Measurements from ENCODE around the gene JTB. TPM values are rescaled to one million over a fixed set of nuclear protein-coding genes. Genes with fewer than 3 reads are reported as not detected.
A peak's percentile ranks its signal among the peaks of the same experiment; 100 is the strongest.

Gene JTB
- total RNA-seq, 1 experiment from 2014 or later = 123 TPM

DNA sequence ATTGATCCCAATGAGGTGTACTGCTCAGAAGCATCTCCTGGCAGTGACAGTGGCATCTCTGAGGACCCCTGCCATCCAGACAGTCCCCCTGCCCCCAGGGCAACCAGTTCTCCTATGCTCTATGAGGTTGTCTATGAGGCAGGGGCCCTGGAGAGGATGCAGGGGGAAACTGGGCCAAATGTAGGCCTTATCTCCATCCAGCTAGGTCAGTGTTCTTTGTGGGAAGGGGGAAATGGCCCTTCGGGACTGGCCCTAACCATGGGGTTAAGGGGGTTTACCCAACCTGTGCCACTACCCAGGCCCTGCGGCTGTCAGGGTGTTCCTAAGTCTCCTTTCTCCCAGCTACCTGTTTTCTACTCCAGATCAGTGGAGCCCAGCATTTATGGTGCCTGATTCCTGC, 8.5 kb downstream of the JTB start:
- no peaks in the 10 kb centered on the region for H3K9me3 ChIP-seq (ENCODE audit: control insufficient read depth in 1 of 2, insufficient read depth in 1 of 2, low read depth in 1 of 2, low read length in 2 of 2)
- ATAC-seq (no peak), DNase-seq (ENCODE audit: low read depth, low spot score) (no peak)
- peaks cover under 1 to 5% of the 10 kb centered on the region in 2 experiments; a peak in 2 of 4 replicates for H3K36me3 ChIP-seq (ENCODE audit: control insufficient read depth in 1 of 2, insufficient read depth in 2 of 2, low read length in 2 of 2)
- H3K4me1 ChIP-seq (ENCODE audit: control insufficient read depth in 1 of 2, insufficient read depth in 2 of 2, low read length in 2 of 2) = peaks cover 18 to 39% of the 10 kb centered on the region in 2 experiments
- H3K9me2 ChIP-seq (ENCODE audit: insufficient read depth) = no peaks in the 10 kb centered on the region
- TF ChIP-seq POLR2A (IDR thresholded peaks at IDR 0.05; ENCODE audit: borderline replicate concordance, extremely low read depth, insufficient read depth, insufficient read length) = no peak
- TF ChIP-seq, protein P1, sequence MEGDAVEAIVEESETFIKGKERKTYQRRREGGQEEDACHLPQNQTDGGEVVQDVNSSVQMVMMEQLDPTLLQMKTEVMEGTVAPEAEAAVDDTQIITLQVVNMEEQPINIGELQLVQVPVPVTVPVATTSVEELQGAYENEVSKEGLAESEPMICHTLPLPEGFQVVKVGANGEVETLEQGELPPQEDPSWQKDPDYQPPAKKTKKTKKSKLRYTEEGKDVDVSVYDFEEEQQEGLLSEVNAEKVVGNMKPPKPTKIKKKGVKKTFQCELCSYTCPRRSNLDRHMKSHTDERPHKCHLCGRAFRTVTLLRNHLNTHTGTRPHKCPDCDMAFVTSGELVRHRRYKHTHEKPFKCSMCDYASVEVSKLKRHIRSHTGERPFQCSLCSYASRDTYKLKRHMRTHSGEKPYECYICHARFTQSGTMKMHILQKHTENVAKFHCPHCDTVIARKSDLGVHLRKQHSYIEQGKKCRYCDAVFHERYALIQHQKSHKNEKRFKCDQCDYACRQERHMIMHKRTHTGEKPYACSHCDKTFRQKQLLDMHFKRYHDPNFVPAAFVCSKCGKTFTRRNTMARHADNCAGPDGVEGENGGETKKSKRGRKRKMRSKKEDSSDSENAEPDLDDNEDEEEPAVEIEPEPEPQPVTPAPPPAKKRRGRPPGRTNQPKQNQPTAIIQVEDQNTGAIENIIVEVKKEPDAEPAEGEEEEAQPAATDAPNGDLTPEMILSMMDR (IDR thresholded peaks at IDR 0.05 in 2 of 3, conservative IDR thresholded peaks at IDR 0.05 in 1 of 3; ENCODE audit: borderline replicate concordance in 1 of 3, insufficient read depth in 1 of 3, low read depth in 2 of 3, low read length in 2 of 3) = no peak
- TF ChIP-seq RAD21 (IDR thresholded peaks at IDR 0.05; ENCODE audit: low read depth) = no peak
- TF ChIP-seq SRF (IDR thresholded peaks at IDR 0.05; ENCODE audit: low read depth) = no peak
- no peak for TF ChIP-seq YY1 (IDR thresholded peaks at IDR 0.05; ENCODE audit: extremely low read depth, insufficient replicate concordance, low read depth, low read length)
- TF ChIP-seq, protein P2, sequence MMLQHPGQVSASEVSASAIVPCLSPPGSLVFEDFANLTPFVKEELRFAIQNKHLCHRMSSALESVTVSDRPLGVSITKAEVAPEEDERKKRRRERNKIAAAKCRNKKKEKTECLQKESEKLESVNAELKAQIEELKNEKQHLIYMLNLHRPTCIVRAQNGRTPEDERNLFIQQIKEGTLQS (IDR thresholded peaks at IDR 0.05) = no peak
- no peak for TF ChIP-seq JUND (IDR thresholded peaks at IDR 0.05)
- no peak for TF ChIP-seq FOSL1 (IDR thresholded peaks at IDR 0.05; ENCODE audit: low read depth)
- no peak for TF ChIP-seq POLR2AphosphoS5 (IDR thresholded peaks at IDR 0.05; ENCODE audit: low read depth, low read length)
- TF ChIP-seq TCF7L2 (IDR thresholded peaks at IDR 0.05; ENCODE audit: borderline replicate concordance, extremely low read depth, insufficient read depth, insufficient read length) = no peak
- TF ChIP-seq SP1 (IDR thresholded peaks at IDR 0.05; ENCODE audit: low read depth) = no peak
- no peak for TF ChIP-seq CEBPB (IDR thresholded peaks at IDR 0.05; ENCODE audit: low read depth)
- no peak for TF ChIP-seq ZNF274 (IDR thresholded peaks at IDR 0.05; ENCODE audit: low read depth, low read length)
- no peak for TF ChIP-seq EGR1 (IDR thresholded peaks at IDR 0.05; ENCODE audit: low read depth)
- no peak for TF ChIP-seq ZFX (IDR thresholded peaks at IDR 0.05)
- TF ChIP-seq EZH2phosphoT487 (IDR thresholded peaks at IDR 0.05; ENCODE audit: borderline replicate concordance) = no peak
- TF ChIP-seq ELF1 (IDR thresholded peaks at IDR 0.05; ENCODE audit: borderline replicate concordance, low read depth) = no peak
- no peak for TF ChIP-seq SIN3A (IDR thresholded peaks at IDR 0.05; ENCODE audit: low read depth)
- TF ChIP-seq, protein P3, sequence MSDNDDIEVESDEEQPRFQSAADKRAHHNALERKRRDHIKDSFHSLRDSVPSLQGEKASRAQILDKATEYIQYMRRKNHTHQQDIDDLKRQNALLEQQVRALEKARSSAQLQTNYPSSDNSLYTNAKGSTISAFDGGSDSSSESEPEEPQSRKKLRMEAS (IDR thresholded peaks at IDR 0.05) = no peak
- H3K79me2 ChIP-seq (ENCODE audit: insufficient read depth, low read length) = peaks cover 8% of the 10 kb centered on the region; the same call in 1 of the 2 replicates
- H4K20me1 ChIP-seq (ENCODE audit: insufficient read depth) = no peaks in the 10 kb centered on the region
- BruUV-seq (replicated peaks) = no TSS peak
- no peak overlapping the region; the same call in 1 of the 2 replicates for H3K27ac ChIP-seq (ENCODE audit: low read depth, low read length)
- H2AFZ ChIP-seq (ENCODE audit: low read depth, low read length, poor library complexity, severe bottlenecking) = no peak overlapping the region
- ChIA-PET RAD21 (ENCODE audit: low non-redundant PET in 1 of 2, low total read pairs in 2 of 2, uncharacterized antibody in 2 of 2, unreplicated experiment in 2 of 2) (no interaction called here), POLR2A (interaction anchor here (2.1 kb wide), 1 partner anchor 18 kb away, joined by 10 read pairs; the partner anchor contains the start of gene RAB13), CTCF (interaction anchor here (1.1 kb wide), 1 partner anchor 9 kb away, joined by 3 read pairs; the partner anchor contains the start of gene JTB)
- peak overlapping the region; percentile 97; the same call in 1 of the 2 replicates for H3K4me2 ChIP-seq (ENCODE audit: low read length)
- H3K9ac ChIP-seq (ENCODE audit: low read length) = no peak overlapping the region
- intact Hi-C loops (cut with micrococcal nuclease) = loop anchor here (5.0 kb wide), 1 partner anchor 172 kb away; no protein-coding TSS in a partner anchor
- no peak overlapping the region for H3K4me3 ChIP-seq (replicated peaks in 1 of 2; ENCODE audit: low read depth in 1 of 2, low read length in 2 of 2)
- H3K27me3 ChIP-seq (ENCODE audit: insufficient read depth, low read length) = no peaks in the 10 kb centered on the region

Measured in HCT116 (cell line).